GM19240 (cell line): ENCODE results near the gene ZNF674.

Experiments used
- DNase-seq: peaks from one replicate; pipeline ENCODE4 v3.0.0; 2011; ENCODE audit warnings: low spot score; ENCODE audit not compliant: insufficient read length

Gene ZNF674

DNA sequence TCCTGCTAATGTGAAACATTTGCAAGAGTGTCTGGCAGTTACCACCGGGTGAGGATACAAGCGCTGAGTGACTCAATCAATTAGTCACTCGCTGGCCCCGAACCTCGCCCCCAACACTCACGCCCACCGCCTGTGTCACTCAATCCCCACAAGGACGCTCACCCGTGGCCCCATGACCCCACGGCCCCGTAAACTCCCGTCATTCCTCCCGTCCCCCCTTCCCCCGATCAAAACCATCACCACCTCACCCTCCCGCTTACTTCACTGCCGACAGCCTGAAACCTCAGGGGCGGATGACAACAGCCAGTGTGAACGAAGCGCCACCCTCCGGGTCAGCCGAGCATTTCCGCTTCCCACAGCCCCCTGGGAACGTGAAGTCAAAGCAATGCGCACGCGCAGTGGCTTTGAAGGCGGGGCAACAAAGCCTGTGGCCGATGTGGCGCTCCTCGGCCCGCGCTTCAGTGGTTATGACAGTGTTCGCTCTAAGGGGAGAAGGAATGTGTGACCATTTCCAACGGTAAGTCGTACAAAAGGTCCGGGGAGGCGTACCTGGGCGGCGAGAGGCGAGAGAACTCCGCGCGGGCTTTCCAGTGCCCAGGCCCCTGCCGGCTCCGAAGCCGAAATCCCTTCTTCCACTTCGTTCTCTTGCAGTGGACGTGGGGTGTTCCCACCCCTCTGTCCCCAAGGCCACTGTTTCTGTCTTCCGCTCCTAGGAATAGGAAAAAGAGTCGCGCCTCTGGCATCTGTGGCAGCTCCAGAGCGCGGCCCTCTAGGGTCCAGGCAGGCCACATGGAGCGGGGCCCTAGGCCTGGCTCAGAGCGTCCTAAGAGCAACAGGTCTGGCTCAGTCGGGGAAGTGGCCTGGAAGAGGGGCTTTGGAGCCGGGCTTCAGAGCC, at the start of gene ZNF674:
TSS of gene ZNF674 (minus strand) at position 311 of the 895 bp plus-strand sequence. CDS start 3,334 bp downstream, outside the sequence.
- DNase-seq = peak; percentile 60

DNA sequence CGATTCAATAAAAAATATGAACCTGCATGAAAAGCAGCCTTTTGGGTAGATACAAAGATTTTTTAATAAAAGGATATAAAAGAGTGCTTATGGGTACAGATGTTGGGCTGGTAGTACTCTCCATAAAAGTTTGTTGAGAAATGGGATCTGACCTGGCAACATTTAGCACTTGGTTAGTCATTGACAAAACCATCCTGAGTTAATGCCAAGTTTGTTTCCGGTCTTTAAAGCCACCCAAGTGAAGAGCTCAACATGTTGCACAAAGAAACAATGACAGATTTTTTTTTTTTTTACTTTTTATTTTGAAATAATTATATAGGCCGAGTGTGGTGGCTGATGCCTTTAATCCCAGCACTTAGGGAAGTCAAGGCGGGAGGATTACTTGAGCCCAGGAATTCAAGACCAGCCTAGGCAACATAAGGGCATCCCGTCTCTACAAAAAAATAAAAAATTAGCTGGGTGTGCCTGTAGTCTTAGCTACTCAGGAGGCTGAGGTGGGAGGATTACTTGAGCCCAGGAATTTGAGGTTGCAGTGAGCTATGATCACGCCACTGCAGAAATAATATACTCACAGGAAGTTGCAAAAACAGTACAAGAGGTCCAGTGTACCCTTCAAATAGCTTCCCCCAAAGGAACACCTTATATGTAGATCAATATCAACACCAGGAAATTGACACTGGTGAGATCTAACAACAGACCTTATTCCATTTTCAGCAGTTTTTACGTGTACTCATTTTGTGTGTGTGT, 44.9 kb upstream of the ZNF674 start:
- no peak for DNase-seq

DNA sequence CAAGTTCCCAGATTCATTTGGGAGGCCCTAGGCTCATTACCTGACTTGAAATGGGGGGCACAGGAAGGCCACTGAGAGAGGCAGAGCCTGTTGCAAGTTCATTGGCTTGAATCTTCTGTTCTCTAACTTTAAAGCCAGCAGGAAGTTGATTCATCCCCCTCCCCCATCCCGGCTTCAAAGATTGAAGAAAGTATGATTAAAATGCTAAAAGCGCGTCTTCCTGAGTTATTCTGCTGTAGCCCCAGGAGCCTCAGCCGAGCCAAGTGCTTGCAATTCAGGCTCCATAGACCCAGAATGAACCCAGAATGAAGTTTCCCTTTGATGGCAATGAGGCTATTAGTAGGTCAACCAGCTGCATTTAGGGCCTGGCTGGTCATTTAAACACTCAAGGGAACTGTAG, 43.0 kb upstream of the ZNF674 start:
- DNase-seq = no peak

DNA sequence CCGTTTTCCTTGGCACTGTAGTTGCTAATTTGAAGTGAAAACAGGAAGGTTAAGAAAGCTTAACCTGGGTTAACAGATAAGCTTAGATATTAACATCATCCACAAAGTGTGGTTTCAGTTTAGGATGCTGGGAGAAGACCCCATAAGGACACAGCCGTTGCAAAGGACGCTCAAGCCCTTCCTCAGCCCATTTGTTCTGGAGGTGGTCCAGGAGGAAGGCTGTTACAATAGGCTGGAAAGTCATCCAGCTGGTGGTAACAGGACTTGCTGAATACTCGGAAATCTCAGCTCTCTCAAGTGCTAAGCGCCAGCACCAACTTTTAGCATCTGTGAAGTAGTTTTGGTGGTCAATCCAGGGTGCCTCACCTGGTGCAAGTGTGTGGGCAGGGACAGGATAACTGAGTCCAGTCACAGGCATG, 42.5 kb upstream of the ZNF674 start:
- DNase-seq = no peak

GRCh38 chrX:46587158-46587557, 41.9 kb upstream of the ZNF674 start:
- no peak for DNase-seq

- DNase-seq = no peak
Observed at GRCh38 chrX:46584736-46585135, 39.5 kb upstream of the ZNF674 start.

- no peak for DNase-seq
Observed at GRCh38 chrX:46582966-46583365, 37.7 kb upstream of the ZNF674 start.

DNA sequence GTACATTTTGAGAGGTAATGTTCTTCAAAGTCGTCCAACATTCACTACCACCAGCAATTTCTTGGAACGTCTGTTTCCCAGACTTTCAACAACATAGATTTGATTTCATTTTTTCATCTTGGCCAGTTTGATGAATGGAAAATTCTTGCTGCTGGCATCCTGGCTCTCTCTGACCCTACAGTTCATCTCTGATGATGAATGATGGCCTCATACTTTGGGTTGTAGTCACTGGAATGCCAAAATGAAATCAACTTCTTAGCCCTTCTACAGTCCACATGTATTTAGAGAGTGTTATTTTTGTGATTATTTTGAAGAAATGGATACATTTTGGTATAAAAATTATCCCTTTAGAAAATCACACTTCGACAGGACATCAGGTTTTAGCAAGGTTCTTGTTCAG, 37.1 kb upstream of the ZNF674 start:
- DNase-seq = no peak

DNA sequence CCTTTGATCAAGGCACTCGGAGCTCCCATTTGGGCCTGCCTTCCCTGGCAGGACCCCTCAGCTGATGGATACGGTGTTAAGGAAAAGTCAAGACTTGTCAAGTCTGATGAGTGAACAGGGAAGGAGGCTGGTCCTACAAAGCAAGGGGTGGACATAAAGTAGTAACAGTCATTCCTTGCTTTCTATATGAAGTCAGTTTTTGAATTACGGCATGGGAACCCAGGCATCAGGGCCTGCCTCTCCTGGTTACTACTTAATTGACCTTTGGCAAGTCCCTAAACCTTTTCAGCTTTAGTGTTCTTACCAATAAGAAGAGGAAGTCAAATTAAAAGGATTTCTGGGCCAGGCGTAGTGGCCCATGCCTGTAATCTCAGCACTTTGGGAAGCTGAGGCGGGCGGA, 35.4 kb upstream of the ZNF674 start:
- DNase-seq = no peak

DNA sequence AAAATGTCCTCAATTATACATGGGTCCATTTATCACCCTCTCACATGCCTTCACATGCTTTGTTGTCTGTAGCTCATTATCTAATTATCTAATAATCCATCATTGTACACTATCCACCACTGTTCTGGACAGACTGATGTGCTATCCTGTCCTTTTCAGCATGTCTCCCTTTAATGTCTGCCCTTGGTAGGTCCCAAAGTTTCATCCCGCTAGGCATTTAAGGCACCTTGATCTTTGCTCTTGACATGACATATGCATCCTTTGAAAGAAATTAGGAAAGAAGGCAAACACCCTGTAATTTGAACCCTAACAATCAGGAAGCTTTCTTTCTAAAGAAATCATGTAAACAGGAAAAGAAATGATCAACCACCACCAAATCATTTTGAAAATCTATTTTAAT, 34.0 kb upstream of the ZNF674 start:
- DNase-seq = no peak

- DNase-seq = no peak
Observed at GRCh38 chrX:46577221-46578005, 32.2 kb upstream of the ZNF674 start.

GRCh38 chrX:46576458-46576857, 31.2 kb upstream of the ZNF674 start:
- no peak for DNase-seq

GRCh38 chrX:46575991-46576392, 30.8 kb upstream of the ZNF674 start:
- no peak for DNase-seq

GRCh38 chrX:46575586-46575985, 30.4 kb upstream of the ZNF674 start:
- no peak for DNase-seq

DNA sequence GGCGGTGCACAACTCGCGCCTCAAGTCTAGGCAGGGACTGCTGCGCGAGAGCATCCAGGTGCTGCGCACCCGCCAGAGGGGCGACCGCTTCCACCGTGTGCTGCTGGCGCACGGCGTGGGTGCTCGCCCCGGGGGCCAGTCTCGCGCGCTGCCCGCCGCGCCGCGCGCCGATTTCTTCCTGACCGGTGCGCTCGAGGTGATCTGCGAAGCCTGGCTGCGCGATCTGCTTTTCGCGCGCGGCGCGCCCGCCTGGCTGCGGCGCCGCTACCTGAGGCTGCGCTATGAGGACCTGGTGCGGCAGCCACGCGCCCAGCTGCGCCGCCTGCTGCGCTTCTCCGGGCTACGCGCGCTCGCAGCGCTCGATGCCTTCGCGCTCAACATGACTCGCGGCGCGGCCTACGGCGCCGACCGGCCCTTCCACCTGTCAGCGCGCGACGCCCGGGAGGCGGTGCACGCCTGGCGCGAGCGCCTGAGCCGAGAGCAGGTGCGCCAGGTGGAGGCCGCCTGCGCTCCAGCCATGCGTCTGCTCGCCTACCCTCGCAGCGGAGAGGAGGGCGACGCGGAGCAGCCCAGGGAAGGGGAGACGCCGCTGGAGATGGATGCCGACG, 29.7 kb upstream of the ZNF674 start:
- no peak for DNase-seq

DNA sequence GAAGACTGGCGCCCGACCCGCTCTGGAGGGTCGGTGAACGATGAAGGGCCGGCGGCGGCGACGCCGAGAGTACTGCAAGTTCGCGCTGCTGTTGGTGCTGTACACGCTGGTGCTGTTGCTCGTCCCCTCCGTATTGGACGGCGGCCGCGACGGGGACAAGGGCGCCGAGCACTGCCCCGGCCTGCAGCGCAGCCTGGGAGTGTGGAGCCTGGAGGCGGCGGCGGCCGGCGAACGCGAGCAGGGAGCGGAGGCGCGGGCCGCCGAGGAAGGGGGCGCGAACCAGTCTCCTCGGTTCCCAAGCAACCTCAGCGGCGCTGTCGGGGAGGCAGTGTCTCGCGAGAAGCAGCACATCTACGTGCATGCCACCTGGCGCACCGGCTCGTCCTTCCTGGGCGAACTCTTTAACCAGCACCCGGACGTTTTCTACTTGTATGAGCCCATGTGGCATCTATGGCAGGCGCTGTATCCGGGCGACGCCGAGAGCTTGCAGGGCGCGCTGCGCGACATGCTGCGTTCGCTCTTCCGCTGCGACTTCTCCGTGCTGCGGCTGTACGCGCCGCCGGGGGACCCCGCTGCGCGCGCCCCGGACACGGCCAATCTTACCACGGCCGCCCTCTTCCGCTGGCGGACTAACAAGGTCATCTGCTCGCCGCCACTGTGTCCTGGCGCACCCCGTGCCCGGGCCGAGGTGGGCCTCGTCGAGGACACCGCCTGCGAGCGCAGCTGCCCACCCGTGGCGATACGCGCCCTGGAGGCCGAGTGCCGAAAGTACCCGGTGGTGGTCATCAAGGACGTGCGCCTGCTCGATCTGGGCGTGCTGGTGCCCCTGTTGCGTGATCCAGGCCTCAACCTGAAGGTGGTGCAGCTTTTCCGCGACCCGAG, 28.9 kb upstream of the ZNF674 start:
- no peak for DNase-seq

GRCh38 chrX:46573331-46573891, 28.2 kb upstream of the ZNF674 start, which contains the start of gene CHST7:
CHST7 (plus strand) TSS chrX:46573765; CDS start chrX:46573932, 167 bp downstream.
- no peak for DNase-seq

GRCh38 chrX:46572340-46572936, 27.2 kb upstream of the ZNF674 start:
- DNase-seq = no peak
